Inferior parietal cortex (tissue), 1 donor: ENCODE measurements around the gene BCL6.
"Not testable (repeated sequence)": the region's sequence is repeated elsewhere in the genome, so short reads cannot be mapped to it uniquely, and the experiment has no call there.

ENCODE experiments used
- DNase-seq: peaks from one replicate; pipeline ENCODE4 v3.0.0-alpha.2; 2016; ENCODE audit errors: extremely low spot score

The BCL6 gene

DNA sequence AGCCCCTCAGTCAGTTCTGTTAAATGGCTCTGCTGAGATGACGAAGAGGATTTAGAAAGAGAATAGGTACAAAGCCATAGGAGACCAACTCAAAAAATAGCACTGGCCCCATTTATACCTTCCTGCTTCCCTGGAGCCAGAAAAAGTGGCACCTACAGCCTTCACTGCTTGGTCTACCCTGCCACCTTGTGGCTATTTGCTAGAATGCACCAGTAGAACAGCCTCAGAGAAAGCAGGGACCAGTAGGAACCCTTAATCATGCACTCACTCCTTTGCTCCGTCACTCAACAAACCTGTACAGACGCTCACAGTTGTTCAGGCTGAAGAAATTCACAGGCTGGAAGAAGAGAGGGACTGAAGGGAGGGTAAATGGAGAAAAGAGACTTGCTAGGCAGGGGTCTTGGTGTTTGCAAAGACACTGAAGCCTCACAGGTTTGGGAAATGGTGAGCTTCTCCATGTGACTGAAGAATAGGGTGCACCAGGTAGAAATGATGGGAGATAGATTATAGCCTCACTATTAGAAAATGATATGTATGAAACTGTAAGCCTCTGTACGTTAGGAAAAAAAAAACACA, 30.8 kb downstream of the BCL6 start:
- peak; percentile 94 for DNase-seq

DNA sequence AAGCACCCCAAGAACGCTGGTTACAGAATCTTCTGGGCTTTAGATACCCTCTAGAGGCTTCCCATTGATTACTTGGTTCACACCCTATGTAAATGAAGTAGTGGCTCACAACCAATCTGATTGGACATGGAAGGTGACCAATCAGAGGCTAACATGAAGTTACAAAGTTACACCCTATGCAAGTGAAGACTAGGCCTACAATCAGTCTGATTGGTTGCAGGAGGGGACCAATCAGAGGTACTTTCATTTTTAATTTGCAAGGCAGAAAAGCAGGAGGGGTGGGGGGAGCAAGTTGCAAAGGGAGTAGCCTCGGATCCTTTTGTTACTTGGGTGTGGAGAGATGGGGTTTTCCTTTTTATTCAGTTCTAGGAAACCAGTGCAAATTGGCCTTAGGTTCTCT, 31.8 kb downstream of the BCL6 start:
- DNase-seq = no peak

DNA sequence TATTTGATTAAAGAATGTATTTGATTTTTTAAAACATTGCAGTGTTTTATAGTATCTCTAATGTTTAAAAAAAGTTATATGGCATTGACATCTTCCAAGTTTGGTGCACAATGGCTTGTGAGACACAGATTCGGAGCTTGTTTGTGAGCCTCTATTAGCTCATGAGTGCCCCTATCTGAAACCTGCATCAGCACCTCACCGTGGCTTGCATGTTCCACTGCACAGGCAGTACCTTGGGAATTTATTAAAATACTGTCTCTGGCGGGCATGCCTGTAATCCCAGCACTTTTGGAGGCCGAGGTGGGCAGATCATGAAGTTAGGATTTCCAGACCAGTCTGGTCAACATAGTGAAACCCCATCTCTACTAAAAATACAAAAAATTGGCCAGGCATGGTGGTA, 36.1 kb downstream of the BCL6 start:
- no peak for DNase-seq

DNA sequence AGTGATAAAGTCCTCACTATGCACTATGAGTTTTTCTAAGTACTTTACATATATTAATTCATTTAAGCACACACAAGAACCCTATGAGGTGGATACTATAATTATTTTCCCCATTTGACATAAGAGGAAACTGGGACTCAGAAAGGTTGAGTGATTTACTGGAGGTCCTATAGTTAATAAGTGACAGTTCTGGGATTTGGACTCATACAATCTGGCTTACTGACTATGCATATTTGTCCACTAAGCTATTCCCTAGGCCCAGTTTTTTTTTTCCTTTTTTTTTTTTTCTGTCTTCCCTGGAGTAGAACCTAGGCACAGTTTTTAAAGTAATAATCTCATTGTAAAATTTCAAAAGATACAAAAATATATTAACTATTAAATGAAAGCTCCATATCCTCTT, 36.6 kb downstream of the BCL6 start:
- no peak for DNase-seq

DNA sequence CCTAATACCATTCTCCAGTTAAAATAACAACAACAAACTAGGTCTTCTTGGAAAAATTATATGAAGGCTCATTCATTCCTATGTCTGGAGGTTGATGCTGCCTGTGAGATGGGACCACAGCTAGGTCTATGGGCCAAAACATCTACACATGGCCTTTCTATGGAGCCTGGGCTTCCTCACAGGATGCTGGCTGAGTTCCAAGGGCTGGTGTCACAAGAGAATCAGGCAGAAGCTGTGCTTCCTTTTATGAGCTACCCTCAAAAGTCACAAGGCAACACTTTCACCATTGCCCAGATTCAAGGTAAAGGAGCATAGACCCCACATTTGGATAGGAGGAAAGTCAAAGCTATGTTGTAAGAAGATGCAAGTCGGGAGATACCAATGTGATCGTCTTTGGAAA, 38.3 kb downstream of the BCL6 start:
- DNase-seq = no peak

DNA sequence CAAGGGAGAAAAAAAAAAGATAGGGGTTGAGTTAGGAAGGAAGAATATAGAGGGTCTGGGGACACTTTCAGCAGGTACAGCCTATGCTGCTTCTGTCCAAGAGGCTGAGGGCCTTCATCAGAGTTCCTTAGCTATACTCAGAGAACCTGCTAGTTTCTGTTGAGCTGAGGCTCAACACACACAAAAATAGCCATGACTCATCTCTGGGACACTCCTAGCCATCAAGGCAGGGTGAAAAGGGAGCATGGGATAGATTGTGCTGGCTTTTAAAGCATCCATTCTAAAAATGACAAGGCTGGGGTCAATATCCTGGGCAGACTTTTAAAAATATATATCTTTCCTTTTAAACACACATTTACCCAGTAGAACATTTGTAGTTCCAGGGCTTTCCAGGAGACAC, 40.1 kb downstream of the BCL6 start:
- no peak for DNase-seq

DNA sequence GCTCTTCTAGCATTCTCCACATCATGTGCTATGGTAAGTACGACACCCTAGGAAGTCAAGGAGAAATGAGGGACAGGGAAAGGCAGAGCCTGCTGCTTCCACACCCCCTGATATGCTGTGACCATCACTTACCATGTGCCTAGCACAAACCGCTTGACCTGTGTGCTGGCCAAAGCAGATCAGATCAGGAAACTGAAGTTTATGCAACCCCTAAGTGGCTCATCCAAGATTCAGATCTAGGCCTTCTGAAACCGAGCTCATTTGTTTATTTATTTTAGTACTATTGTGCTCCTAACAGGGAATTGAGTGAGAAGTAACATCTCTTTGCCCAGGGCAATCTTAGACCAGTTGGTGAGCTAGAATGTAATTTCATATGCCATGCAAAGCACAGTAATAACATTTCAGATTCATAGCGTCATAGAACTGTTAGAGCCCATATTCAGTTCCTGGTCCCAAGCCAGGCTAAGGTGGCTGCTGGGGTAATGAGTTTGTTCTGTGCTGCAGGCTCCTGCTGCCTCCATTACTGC, 42.7 kb downstream of the BCL6 start, which contains the start of gene RTP2:
Gene RTP2, minus strand, starts transcription at position 51 of the 527 bp plus-strand sequence. CDS start 429 bp downstream, outside the sequence.
- no peak for DNase-seq

DNA sequence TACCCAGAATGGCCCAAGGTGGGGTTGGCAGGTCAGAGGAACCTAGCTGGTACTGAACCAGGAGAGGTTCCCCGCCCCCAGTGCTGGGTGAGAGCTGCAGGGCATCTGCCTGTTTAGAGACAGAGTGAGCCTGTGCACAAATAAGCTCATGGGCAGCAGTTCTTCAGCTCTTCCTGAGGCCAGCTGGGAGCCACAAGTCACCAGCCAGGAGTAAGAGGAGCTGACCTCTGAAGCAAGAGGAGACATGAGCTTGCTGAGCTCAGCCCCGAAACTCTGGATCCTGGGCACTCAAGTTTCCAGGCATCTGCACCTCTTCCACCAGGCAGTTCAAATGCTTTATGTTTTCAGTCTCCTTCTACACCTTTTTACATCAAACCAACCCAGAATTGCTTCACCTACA, 45.0 kb downstream of the BCL6 start:
- DNase-seq = no peak

DNA sequence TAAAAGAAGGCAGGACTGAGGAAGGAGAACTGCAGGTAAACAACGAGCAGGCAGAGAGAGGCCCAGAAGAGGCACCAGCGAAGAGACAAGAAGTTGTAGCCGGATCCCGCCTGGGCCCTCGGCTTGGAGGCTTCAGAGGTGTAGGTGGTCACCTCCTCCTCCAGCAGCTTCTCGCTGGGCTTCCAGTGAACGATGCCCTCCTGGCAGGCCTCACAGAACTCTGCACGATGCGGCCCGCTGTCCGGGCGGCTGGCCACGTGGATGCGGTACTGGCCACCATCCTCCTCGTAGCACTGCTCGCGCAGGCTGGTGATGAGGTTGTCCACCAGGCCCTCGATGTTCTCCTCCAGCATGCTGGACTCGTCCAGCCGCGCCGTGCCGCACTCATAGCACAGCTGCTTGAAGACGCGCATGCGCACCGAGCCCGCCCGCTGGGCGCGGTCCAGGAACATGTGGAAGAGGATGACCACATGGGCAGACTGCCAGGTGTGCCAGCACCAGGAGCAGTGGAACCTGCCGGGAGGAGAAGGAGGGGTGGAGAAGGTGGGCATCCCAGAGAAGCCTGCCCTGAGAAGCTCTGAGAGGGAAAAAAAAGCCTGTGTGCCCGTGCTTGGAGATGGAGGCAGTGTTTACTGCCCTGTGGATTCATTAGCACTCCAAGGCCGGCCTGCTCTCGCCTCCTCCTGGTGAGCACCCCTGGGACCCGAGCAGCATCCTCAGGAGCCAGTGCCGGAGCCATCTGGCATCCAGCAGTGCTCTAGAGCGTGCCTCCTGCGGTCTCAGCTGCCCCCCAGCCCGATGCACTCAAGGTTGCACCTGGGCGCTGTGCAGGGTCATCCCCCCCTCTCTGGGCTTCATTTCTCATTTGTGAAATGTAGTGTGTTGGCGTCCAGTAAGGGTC, 46.5 kb downstream of the BCL6 start:
- DNase-seq = no peak

DNA sequence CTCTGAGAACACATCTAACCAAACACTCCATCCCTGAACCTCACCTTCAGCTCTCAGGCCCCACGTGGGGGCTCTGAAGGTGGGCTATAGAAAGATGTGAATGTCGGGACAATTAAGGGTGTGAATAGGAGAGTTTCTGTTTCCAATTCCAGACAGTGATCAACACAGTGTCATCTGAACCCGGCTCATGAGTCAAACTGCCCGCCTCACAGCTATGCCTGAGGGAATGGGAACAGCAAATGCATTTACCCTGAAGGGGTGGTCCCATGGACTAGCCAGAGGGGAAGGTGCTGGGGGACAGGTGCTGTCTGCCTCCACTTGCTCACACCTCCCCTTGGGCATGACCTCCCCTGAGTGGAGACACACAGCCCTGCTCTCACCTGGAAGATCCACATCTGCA, 49.2 kb downstream of the BCL6 start:
- DNase-seq = no peak

DNA sequence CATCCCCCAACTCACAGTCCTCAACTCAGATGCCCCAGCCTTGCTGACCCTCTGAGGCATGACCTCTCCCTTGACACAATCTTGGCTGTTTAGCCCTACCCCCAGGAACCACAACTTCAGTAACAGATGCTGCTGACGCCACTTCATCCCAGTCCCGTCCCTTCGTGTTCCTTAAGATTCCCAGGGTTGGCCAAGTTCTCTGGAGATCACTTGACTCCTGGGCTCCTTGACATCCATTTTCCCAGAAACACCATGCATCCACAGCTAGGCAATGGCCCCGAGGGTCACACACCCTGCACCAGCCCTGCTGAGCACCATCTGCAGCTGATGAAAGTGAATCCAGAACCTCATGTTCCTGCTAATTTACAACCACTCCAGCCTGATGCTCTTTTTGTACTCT, 49.8 kb downstream of the BCL6 start:
- DNase-seq = no peak

DNA sequence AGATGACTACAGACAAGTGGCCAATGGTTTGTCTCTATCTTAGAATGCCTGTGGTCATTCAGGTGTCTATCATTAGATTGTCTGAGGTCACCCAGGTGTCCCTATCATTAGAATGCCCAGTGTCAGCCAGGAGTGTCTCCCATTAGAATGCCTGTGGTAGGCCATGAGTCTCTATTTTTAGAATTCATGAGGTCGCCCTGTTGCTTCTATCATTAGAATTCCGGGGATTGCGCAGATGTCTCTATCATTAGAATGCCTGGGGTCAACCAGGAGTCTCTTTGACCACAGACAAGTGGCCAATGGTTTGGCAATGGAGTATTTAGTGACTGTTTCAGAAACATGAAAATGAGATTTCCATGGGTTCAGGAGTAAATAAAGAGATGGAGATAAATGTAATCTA, 50.5 kb downstream of the BCL6 start:
- DNase-seq = no peak

DNA sequence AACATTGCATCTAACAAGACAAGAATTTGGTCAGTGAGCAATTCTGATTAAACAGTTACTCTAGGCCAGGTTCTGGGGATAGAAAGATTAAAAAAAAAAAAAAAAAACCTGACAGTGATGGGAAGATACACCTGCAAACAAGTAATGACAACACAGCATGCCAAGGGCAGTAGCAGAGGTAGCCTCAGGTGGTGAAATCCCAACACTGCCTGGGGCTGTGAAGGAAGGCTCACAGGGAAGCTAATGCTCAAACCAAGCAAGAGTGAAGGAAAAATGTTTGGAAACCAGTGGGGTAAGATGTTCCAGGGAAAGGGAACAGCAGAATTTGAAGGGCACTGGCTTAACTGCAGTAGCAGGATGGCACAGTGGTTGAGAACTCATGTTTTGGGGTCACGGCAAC, 51.8 kb downstream of the BCL6 start:
- no peak for DNase-seq

DNA sequence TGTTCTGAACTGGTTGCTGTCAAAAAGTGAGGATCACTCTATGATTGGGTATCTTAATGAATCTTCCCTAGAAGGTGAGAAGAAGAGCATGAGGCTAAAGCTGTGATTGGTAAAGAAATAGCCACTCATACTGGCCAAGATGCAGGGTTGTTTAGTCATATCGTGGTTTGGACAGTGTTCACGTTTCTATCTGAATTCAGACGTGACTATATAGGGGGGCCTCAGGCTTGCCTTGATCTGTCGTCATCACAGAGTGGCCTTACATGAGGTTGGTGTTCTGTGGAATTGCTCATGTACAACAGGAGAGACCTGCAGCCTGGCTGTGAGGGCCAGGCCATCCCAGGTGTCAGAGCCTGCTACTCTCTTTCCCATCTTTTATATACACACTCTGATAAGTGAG, 55.3 kb downstream of the BCL6 start:
- no peak for DNase-seq

DNA sequence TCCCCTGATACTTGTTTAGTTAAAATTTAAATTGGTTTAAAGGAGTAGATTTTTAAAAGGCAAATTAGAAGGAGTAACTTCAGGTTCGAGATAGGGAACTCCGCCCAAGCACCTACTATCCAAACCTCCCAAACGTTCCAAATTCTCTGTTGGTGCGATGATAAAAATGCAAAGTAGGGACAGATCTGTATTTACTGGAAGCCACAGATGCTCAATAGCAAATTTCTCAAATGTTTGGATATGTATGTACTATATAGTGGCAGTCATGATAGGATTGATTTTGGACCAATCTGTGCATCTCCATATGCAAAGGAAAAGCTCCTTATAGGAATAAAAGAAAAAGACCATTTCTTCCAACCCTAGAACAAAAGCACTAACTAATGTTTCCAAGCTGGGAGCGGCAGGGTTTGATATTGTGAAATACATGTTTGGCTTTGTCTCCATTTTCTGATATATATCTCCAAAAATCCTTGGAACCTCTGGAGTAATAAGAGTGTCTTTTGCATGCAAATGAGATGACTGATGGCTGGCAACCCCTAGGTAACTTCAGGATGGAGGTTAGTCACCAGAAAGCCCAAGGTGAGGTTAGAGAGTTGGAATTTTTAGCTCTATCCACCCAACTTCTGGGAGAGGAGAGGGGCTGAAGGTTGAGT, 58.5 kb downstream of the BCL6 start:
- no peak for DNase-seq

DNA sequence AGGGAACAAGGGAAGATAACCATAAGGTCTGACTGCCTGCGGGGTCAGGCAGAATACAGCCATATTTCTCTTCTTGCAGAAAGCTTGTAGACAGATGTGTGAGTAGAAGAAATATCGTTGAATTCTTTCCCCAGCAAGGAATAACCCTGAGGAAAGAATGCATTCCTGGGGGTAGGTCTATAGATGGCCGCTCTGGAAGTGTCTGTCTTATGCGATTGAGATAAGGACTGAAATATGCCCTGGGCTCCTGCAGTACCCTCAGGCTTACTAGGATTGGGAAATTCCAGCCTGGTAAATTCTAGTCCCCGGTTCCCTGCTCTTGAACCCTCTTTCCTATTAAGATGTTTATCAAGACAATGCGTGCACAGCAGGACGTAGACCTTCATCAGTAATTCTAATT, 59.3 kb downstream of the BCL6 start:
- no peak for DNase-seq

DNA sequence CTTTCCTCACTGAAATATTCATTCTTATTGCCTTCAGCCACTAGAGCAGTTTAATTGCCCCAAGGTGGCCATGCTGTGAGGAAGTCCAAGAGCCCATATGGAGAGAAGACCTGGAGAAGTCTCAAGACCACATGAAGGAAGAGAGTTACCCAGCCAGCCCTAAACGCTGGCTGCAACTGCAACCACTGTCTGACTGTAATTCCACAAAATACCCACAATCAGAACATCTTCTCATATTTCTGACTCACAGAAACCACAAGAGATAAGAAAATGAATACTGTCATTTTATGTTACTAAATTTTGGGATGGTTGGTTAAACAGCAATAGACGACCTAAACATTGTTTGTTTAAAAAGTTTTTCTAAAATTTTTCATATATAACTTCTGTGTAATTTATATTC, 60.4 kb downstream of the BCL6 start:
- no peak for DNase-seq

DNA sequence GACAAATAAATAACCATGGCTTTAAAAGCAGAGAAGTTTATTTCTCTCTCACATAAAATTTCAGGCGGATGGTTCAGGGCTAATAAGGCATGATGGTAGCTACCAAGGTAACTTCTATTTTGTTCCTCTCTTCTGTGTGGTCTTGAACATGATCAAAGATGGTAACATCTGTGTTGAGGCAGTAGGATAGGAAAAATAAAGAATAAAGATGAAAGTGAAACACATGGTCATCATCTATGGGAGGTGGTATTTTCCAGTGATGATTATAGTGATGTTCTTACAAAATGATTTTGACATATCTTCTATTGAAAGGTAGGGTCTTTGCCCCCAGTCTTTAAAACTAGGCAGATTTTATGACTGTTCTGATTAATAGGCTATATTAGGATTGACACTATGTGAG, 60.8 kb downstream of the BCL6 start:
- DNase-seq = no peak

DNA sequence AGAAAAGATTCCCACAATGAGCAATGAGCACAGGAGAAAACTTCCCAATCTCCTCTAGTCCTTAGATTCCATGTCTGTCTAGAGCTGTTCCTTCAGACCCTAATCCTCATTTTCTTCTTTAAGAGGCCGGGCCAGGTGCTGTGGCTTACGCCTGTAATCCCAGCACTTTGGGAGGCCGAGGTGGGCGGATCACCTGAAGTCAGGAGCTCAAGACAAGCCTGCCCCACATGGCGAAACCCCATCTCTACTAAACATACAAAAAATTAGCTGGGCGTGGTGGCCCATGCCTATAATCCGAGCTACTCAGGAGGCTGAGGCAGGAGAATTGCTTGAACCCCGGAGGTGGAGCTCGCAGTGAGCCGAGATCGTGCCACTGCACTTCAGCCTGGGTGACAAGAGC, 63.5 kb downstream of the BCL6 start:
- not testable (repeated sequence) for DNase-seq

DNA sequence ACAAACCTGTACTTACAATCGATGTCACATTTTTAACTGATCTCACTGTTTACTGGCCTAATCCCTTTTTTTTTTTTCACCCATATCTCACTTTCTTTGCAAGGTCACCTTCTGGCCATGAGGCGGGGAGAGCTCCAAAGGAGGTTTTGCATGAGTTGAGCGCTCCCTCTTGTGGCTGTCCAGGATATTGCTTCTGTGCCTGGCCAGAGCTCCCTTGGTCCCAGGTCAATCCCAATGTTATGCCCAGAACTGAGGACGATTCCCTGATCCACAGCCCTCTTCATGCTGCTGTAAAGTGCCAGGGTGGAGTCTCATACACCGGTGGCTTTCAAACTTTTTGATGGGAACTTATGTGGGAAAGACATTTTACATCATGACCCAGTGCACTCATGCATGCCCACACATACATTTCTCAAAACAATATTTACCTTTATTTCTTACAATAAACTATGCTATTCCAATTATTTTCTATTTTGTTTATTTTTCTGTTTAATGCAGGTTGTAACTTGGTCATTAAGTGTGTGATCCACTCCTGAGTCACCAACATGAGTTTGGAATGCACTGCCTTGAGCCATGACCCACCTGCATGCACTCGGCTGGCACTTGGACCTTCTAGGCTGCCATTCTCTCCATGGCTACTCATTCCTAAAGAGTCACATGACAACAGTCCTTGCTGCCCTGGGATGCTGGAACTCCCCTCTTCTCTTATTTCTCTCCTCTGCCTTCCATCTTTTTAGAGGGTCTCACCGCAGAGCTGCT, 65.5 kb downstream of the BCL6 start:
- peak; percentile 88 for DNase-seq

DNA sequence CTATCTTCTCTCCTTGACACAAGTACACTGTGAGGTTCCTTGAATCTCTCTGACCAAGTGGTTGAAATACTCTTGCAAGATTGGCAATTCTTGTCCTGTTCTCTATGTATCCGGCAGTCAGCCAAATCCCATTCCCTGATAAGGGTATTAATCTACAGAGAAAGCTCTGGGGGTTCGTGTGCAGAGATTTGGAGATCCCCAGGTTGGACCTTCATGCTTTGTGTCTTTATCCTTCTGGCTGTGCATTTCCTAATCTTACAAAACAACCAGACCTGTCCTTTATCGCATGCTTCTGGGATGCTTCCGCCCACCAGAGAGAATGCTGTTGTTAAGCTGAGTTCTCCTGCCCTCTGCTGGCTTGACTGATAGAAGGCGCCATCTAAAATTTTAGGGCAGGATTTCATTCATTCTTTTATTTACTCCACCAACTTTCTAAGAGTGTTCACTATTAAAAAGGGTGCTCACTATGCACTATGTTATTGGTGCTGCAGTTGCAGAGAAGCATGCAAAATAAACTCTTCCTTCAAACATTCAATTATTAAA, 66.5 kb downstream of the BCL6 start:
- DNase-seq = peak; percentile 70

DNA sequence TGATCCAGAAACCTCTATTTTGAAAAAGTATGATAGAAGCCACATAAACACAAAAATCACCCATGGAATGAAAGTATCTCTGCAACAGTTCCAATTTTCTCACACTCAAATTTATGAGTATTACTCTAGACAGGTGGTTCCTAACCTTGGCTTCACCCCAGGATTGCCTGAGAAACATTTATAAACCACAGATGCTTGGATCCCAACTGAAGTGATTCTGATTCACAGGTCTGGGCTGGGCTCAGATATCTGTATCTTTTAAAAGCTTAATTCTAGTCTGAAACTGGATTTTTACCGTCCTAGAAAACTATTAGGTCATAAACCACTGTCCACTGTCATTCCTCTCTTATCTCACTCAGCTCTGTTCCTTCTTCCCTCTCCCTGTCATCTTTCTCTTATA, 67.7 kb downstream of the BCL6 start:
- no peak for DNase-seq
